Hepatic stellate cell (primary cell): ENCODE measurements around the gene RNASEH2C.
"Not testable (repeated sequence)": the region's sequence is repeated elsewhere in the genome, so short reads cannot be mapped to it uniquely, and the experiment has no call there.

Experiments used
- DNase-seq: peaks from one replicate; pipeline ENCODE4 v3.0.0; 2011; ENCODE audit warnings: low spot score

Gene RNASEH2C

GRCh38 chr11:65716774-65717405 is 3.7 kb downstream of the RNASEH2C start:
- DNase-seq = no peak

- no peak for DNase-seq
Observed at GRCh38 chr11:65716302-65716701, 4.3 kb downstream of the RNASEH2C start.

DNA sequence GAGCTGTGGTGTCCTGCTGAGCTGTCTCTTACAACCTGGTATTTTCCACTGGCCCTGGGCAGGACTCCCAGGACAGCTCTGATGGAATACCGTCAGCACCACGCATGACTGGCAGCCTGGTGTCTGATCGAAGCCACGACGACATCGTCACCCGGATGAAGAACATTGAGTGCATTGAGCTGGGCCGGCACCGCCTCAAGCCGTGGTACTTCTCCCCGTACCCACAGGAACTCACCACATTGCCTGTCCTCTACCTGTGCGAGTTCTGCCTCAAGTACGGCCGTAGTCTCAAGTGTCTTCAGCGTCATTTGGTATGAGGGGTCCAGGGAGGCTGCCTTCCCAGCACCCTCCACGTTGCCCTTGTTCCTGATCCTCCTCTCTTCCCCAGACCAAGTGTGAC is 6.2 kb downstream of the RNASEH2C start:
- no peak for DNase-seq

GRCh38 chr11:65713212-65713969 is 7.2 kb downstream of the RNASEH2C start:
- no peak for DNase-seq

DNA sequence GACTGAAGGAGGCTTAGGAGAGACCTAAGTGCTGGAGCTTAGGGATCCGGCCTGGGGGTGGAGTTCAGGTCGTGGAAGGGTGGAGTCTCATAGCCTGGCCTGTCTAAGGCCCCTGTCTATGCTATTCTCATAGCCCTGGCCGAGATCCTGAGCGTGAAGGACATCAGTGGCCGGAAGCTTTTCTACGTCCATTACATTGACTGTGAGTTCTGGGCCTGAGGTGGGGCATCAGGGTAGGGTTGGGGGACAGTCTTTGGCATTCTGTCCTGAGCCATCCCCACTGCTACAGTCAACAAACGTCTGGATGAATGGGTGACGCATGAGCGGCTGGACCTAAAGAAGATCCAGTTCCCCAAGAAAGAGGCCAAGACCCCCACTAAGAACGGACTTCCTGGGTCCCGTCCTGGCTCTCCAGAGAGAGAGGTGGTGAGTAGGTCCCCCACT is 7.9 kb downstream of the RNASEH2C start:
- no peak for DNase-seq

DNA sequence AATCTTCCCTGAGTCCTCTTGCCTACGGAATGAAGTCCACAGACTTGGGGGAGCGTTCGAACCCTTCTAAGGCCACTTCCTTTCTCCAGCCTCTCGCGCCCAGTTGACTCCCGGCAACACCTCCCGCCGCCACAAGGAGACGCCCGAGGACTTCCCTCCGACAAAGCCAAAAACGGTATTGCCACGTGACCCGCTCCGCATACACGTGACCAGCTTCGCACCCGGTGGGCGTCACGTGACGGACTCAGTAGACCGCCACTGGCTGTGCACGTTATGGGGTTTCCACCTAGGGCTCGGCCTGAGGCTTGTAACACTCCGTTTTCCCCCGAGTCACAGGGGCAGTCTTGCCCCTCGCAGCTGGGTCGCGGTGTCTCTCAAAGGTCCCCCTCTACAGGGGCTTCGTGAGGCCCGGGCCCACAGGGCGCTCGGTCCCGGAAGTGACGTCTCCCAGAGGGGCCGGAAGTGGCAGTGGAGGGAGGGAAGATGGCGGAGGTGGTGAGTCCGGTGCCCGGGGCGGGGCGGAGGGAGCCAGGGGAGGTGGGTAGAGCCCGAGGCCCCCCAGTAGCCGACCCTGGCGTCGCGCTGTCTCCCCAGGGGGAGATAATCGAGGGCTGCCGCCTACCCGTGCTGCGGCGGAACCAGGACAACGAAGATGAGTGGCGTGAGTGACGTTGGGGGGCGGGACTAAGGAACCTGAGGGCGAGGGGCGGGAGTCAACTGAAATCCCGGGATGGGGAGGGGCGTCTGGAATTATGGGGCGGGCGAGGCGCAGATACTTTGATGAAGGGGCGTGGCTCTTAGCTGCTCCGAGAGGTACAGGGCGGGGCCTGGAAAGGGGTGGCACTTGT is 8.6 kb downstream of the RNASEH2C start, which contains the start of gene KAT5:
Gene KAT5 (plus strand): TSS at position 468 of the 848 bp plus-strand sequence. CDS start 16 bp downstream, at position 484.
- peak; percentile 98 for DNase-seq

DNA sequence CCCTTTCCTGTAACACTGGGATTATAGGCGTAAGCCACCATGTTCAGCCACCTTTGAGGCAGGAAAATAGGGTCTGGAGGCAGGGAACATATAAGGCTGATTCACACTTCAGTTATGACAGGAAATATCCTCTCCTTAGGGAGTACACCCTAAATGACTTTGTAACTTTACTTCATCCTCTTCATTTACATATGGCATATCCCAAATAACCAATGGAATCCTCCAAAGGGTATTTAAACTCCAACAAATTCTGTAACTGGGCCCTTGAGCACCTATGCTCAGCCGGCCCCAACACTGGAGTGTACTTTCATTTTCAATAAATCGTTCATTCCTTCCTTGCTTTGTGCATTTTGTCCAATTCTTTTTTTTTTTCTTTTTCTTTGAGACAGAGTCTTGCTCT is 10.2 kb downstream of the RNASEH2C start:
- no peak for DNase-seq

DNA sequence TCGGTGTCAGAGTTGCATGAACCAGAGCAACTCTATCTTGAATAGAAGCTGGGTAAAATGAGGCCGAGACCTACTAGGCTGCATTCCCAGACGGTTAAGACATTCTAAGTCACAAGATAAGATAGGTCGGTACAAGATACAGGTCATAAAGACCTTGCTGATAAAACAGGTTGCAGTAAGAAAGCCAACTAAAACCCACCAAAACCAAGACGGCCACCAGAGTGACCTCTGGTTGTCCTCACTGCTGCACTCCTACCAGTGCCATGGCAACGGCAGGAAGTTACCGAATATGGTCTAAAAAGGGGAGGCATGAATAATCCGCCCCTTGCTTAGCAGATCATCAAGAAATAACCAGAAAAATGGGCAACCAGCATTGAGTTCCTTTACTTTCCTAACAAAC is 10.9 kb downstream of the RNASEH2C start:
- DNase-seq = no peak

- no peak for DNase-seq
Observed at GRCh38 chr11:65708451-65708850, 12.1 kb downstream of the RNASEH2C start.

DNA sequence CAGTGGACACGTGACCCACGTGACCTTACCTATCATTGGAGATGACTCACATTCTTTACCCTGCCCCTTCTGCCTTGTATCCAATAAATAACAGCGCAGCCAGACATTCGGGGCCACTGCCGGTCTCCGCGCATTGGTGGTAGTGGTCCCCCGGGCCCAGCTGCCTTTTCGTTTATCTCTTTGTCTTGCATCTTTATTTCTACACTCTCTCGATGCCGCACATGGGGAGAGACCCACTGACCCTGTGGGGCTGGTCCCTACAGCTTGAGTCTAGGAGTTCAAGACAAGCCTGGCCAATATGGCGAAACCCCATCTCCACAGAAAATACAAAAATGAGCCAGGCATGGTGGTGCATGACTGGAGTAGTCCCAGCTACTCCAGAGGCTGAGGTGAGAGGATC is 13.6 kb downstream of the RNASEH2C start:
- DNase-seq = not testable (repeated sequence)

GRCh38 chr11:65706303-65706763 is 14.3 kb downstream of the RNASEH2C start:
- not testable (repeated sequence) for DNase-seq

DNA sequence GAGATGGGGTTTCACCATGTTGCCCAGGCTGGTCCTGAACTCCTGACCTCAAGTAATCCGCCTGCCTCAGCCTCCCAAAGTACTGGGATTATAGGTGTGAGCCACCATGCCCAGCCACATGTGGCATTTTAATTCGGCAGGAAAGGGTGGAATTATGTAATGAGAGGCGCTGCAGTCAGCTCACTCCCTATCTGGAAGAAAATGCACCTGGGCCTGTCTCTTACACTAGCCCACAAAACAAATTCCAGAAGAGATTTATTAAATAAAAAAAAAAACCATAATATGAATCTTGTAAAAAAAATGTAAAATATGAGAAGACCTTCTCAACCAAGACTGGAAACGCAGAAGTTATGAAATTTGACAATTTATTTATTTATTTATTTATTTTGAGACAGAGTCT is 16.8 kb downstream of the RNASEH2C start:
- no peak for DNase-seq

DNA sequence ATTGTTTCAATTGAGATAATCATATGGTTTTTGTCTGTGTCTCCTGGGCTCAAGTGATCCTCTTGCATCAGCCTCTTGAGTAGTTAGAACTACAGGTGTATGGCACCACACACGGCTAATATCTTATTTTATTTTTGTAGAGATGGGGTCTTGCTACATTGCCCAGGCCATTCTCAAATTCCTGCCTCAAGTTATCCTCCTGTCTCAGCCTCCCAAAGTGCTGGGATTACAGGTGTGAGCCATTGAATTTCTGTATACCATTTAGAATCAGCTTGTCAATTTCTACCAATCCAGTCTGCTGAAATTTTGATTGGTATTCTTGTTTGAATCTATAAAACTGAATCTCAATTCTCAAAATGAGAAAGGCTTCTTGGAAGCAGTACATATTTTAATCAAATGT is 18.9 kb downstream of the RNASEH2C start:
- no peak for DNase-seq

DNA sequence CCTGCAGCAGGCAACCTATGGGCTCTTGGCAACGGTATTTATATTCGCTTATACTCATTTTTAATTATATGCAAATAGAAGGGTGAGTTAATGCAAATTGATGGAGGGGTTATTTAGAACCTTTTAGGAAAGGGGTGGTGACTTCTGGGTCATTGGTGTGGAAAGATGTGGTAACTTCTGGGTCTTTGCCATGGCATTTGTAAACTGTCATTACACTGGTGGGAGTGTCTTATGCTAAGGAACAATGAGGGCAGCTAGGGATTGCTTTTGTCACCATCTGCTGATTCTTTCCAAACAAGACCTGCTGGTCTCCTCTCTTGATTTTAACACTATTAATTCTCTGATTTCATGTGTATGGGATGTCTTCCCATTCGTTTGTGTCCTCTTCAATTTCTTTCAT is 20.2 kb downstream of the RNASEH2C start:
- DNase-seq = no peak

DNA sequence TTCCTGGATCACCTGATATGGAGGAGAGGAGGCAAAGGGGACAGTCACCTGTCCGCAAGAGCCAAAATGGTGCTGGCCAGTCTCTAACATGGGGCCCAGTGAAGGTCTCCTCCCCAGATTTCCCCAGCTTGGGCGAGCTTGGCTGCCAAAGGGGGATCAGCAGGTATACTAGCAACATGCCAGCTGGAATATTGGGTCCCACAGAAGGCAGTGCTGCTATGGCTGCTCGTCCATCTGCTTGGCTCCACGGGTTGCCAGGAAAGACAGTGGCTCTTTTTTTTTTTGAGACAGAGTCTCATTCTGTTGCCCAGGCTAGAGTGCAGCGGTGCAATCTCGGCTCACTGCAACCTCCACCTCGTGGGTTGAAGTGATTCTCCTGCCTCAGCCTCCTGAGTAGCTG is 21.3 kb downstream of the RNASEH2C start:
- DNase-seq = no peak

- DNase-seq = no peak
Observed at GRCh38 chr11:65698205-65698604, 22.4 kb downstream of the RNASEH2C start.

DNA sequence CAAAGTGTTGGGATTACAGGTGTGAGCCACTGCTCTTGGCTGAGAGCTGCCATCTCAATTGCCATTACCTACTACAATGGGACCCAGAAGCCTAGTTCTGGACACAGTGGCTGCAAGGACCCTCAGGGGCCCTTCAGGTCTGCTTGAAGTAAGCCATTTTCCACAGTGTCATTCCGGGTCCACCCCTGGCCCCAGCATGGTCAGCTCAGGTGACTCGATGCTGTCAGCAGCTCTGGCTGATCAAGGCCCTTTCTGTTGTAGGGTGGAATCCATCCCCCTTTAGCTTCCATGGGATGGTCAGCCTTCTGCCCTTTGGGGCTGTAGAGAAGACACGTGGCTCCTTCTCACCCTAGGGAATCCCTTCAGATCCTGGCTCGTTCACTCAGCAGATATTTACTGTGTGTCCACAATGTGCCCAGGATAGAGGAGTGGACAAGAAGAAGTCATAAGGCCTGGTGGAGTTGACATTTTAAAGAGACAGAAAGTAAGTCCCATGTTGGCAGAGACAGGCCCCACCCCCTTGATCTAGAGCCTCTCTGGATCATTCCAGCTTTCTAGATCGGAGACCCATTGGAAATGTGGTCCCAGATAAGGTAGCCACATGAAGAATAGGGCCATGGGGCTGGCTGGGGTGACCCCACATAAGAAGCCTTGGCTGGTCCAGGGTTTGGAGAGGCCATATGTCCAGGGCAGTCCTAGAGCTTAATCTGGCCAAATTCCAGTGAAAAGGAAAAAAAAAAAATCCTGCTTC is 23.6 kb downstream of the RNASEH2C start:
- no peak for DNase-seq

GRCh38 chr11:65695459-65696241 is 24.9 kb downstream of the RNASEH2C start:
- DNase-seq = no peak

GRCh38 chr11:65692367-65692766 is 28.2 kb downstream of the RNASEH2C start:
- DNase-seq = no peak

- not testable (repeated sequence) for DNase-seq
Observed at GRCh38 chr11:65691847-65692246, 28.8 kb downstream of the RNASEH2C start.

- no peak for DNase-seq
Observed at GRCh38 chr11:65685981-65686380, 34.6 kb downstream of the RNASEH2C start.
